ENCODE data around the gene EFNA2.
A peak's percentile ranks its signal among the peaks of the same experiment; 100 is the strongest.

The EFNA2 gene

GRCh38 chr19:1256646-1257474, 28.8 kb upstream of the EFNA2 start:
- no peak for DNase-seq (ENCODE audit: low read depth)
- TF ChIP-seq CTCF (conservative IDR thresholded peaks at IDR 0.05; ENCODE audit: control insufficient read depth, insufficient read depth, low read depth, low read length): no peak
- no peak overlapping the region for H3K4me3 ChIP-seq (ENCODE audit: control insufficient read depth, low read depth, low read length)

GRCh38 chr19:1257475-1258162, 28.1 kb upstream of the EFNA2 start:
- no peak for TF ChIP-seq CTCF (conservative IDR thresholded peaks at IDR 0.05; ENCODE audit: control insufficient read depth, insufficient read depth, low read depth, low read length)
- no peak overlapping the region for H3K4me3 ChIP-seq (ENCODE audit: control insufficient read depth, low read depth, low read length)

GRCh38 chr19:1258163-1258492, 27.5 kb upstream of the EFNA2 start:
- no peak overlapping the region for H3K4me3 ChIP-seq (ENCODE audit: control insufficient read depth, low read depth, low read length)
- TF ChIP-seq CTCF (conservative IDR thresholded peaks at IDR 0.05; ENCODE audit: control insufficient read depth, insufficient read depth, low read depth, low read length): no peak
- no peak for DNase-seq (ENCODE audit: low read depth)

More at GRCh38 chr19:1257475-1258162, 28.1 kb upstream of the EFNA2 start:
- DNase-seq (ENCODE audit: low read depth): no peak

GRCh38 chr19:1258707-1259205, 26.9 kb upstream of the EFNA2 start:
- no peak overlapping the region for H3K4me3 ChIP-seq (ENCODE audit: control insufficient read depth, low read depth, low read length)
- no peak for DNase-seq (ENCODE audit: low read depth)

GRCh38 chr19:1259206-1259875, 26.3 kb upstream of the EFNA2 start:
- DNase-seq (ENCODE audit: low read depth): peak; percentile 68
- TF ChIP-seq CTCF (conservative IDR thresholded peaks at IDR 0.05; ENCODE audit: control insufficient read depth, insufficient read depth, low read depth, low read length): no peak
- H3K4me3 ChIP-seq (ENCODE audit: control insufficient read depth, low read depth, low read length): no peak overlapping the region

More at GRCh38 chr19:1258707-1259205, 26.9 kb upstream of the EFNA2 start:
- TF ChIP-seq CTCF (conservative IDR thresholded peaks at IDR 0.05; ENCODE audit: control insufficient read depth, insufficient read depth, low read depth, low read length): no peak

GRCh38 chr19:1259876-1260748, 25.6 kb upstream of the EFNA2 start:
- no peak for TF ChIP-seq CTCF (conservative IDR thresholded peaks at IDR 0.05; ENCODE audit: control insufficient read depth, insufficient read depth, low read depth, low read length)
- H3K4me3 ChIP-seq (ENCODE audit: control insufficient read depth, low read depth, low read length): no peak overlapping the region
- no peak for DNase-seq (ENCODE audit: low read depth)
